HG02759 (cell line): ENCODE data around the gene GPR83.
"Not testable (repeated sequence)": the region's sequence is repeated elsewhere in the genome, so short reads cannot be mapped to it uniquely, and the experiment has no call there.

Source experiments
- ATAC-seq: cut with Tn5 transposase; IDR thresholded peaks from one replicate; pipeline ENCODE4 v1.9.1; 2021; ENCODE audit warnings: mild to moderate bottlenecking, moderate library complexity; ENCODE audit not compliant: unreplicated experiment

Gene GPR83

DNA sequence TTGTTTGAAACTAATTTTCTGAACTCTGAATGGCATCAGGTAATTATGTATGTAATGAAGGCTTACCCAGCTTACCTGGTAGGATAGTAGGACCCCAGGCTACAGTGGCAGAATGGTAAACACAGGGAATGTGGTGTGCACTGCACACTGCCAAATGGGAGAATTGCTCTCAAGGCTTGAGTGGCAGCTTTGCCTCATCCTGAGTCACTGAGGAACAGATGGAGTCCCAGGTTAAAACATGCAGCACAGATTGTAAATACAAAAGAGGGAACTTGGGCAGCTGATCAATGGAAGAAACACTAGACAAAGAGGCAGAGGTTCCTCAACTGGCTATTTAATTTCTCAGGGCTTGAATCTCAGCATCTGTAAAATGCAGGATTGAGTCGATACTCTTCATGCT lies 24.4 kb downstream of the GPR83 start:
- ATAC-seq, result no peak

DNA sequence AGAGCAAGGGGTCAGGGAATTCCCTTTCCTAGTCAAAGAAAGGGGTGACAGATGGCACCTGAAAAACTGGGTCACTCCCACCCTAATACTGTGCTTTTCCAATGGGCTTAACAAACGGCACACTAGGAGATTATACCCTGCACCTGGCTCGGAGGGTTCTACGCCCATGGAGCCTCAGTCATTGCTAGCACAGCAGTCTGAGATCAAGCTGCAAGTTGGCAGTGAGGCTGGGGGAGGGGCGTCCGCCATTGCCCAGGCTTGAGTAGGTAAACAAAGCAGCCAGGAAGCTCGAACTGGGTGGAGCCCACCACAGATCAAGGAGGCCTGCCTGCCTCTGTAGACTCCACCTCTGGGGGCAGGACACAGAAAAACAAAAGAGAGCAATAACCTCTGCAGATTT lies 30.6 kb downstream of the GPR83 start:
- ATAC-seq, result not testable (repeated sequence)

DNA sequence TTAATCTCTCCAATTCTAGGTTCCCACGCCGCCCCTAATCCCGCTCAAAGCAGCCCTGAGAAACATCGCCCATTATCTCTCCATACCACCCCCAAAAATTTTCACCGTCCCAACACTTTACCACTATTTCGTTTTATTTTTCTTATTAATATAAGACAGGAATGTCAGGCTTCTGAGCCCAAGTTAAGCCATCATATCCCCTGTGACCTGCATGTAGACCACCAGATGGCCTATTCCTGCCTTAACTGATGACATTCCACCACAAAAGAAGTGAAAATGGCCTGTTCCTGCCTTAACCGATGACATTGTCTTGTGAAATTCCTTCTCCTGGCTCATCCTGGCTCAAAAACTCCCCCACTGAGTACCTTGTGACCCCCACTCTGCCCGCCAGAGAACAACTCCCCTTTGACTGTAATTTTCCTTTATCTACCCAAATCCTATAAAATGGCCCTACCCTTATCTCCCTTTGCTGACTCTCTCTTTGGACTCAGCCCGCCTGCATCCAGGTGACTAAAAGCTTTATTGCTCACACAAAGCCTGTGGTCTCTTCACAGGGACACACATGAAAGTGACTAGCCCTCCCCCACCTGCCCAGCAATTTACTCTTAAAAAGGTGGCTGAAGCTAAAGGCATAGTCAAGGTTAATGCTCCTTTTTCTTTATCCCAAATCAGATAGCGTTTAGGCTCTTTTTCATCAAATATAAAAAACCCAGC lies 50.2 kb downstream of the GPR83 start:
- ATAC-seq, result not testable (repeated sequence)

DNA sequence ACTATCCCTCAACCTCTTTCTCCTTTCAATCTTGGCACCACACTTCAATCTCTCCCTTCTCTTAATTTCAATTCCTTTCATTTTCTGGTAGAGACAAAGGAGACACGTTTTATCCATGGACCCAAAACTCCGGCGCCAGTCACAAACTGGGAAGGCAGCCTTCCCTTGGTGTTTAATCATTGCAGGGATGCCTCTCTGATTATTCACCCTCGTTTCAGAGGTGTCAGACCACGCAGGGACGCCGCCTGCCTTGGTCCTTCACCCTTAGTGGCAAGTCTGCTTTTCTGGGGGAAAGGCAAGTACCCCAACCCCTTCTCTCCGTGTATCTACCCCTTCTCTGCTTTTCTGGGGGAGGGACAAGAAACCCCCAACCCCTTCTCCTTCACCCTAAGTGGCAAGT lies 54.9 kb downstream of the GPR83 start:
- ATAC-seq, result not testable (repeated sequence)

DNA sequence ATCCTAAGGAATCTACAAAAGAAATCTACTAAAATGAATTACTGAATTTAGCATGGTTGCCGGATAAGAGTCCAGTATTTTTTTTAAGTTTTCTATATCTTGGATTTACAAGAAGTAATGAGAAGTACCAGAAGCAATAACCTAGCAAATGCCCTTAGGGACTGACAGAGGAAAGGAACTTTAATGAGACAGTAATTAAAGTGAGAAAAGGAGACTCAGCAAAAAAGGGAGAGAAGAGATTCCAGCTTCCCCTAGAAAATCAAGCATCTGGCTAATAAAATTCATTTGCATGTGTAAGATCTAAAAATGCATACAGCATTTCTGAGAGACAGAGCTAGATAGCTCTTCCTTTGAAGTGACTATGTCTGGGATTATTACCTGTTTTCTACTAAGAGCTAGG lies 57.7 kb downstream of the GPR83 start:
- ATAC-seq, result no peak

DNA sequence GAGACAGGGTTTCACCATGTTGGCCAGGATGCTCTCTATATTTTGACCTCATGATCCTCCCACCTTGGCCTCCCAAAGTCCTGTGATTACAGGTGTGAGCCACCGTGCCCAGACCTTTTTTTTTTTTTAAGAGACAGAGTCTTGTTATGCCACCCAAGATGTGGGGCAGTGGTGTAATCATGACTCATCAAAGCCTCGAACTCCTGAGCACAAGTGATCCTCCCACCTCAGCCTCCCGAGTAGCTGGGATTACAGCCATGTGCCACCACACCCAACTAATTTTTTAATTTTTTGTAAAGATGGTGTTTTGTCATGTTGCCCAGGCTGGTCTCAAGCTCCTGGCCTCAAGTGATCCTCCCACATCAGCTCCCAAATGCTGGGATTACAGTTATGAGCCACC lies 59.0 kb downstream of the GPR83 start:
- no peak for ATAC-seq

DNA sequence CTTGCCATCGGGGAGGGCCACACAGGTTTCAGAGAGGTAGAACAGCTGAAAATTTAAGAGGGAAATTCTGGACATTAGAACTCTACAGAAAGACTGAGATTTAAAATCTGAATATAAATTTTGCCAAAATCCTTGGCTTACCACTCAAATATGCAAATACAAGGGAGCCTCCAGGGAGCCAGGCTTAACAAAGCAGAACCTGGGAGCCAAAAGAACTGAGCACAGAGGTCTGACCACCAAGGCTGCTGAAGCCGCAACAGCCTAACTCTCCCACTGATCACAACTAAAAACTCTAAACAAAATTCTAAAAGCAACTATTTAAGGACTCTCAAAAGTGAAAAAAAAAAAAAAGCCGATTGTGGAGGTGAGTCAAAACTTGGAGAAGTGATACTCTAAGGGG lies 62.6 kb downstream of the GPR83 start:
- no peak for ATAC-seq

DNA sequence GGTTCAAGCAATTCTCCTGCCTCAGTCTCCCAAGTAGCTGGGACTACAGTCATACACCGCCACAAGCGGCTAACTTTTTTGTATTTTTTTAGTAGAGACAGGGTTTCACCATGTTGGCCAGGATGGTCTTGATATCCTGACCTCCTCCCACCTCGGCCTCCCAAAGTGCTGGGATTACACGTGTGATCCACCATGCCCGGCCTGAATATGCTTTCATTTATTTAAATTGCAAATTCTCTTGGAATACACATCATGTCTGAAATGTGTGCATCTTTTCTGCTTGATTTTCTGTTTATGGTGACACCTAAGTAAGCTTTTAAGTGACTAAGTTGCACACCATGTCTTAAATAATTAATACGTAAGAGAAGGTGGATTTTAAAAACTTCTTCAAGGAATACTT lies 65.2 kb downstream of the GPR83 start:
- ATAC-seq, result no peak

DNA sequence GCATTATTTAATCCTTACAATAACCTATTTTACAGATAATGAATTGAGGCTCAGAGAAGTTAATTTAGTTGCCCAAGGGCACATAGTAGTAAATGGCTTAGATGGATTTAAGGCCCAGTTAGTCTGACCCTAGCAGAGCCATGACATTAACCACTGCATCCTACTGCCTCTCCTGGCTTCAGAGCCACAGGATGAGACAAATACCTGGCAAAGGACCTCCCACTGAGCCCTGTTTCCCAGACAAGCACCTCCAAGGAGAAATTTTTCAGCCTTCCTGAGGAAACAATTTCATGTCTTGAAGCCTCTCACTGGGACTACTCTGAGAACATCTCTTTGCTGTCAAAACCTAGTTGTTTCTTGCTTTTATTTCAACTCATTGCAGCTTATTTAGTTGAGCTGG lies 68.4 kb downstream of the GPR83 start:
- no peak for ATAC-seq

DNA sequence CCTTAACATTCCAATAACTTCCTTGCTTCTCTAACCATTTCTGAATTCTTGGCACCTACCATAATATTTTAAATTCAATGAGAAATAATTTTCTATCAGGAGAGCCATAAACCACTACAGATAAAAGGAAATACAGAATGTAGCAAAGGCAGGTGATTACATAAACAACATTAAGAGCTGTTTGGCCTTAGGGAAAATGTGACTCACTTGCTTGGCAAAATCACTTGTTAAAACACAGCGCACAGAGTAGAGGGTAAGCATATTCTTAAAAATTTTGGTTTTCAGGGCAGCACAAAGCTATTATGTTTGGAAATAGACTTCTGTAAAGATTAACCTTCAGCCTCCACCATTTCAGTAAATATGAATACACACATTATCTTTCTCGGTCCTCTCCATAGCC lies 70.4 kb downstream of the GPR83 start:
- no peak for ATAC-seq

DNA sequence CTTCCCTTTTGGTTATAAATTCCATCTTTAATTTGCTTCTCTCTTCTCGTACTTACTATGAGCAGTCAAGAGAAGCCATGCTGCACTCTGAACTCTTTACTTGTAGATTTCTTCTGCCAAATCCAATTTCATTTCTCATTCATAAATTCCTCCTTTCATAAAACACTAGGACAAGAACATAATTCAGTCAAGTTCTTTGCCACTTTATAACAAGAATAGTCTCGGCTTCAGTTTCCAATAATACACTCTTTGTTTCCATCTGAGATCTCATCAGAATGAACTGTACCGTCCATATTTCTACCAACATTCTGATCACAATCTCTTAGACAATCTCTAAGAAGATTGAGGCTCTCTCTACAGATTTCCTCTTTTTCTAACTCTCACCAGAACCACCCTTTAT lies 71.7 kb downstream of the GPR83 start:
- ATAC-seq, result no peak

DNA sequence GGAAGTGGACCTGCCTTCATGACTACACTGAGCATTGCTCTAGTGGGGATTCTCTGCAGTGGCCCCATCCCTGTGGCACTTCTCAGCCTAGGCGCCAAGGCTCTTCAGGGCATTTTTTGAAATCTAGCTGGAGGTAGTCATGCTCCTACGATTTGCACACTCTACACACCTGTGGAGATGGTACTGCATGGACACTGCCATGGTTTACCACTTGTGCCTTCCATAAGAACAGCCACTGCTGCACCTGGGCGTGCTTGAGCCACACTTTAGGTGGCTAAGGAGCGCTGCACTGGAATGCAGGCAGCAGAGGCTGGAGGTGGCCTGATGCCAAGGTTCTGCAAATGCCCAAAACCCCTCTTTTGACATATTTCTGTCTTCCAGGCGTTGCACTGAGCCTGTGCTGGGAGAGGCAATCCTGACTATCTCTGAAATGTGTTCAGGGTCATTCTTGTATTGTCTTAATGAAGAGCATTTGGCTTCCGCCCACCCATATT lies 72.6 kb downstream of the GPR83 start:
- ATAC-seq, result no peak
